ENCODE results near the gene INS. TPM values are rescaled to one million over a fixed set of nuclear protein-coding genes. Genes with fewer than 3 reads are reported as not detected.

The INS gene
- total and polyA plus RNA-seq, 7 donors: 0.65 to 2.8 TPM; not detected in 5

- Histone ChIP-seq H3K36me3 (ENCODE audit: insufficient read depth in 1 of 2, low read depth in 1 of 2) (no peaks in the 10 kb centered on the region), H3K4me1 (peaks cover 13% of the 10 kb centered on the region)
- no peak for ATAC-seq
These were observed 7.3 kb downstream of the INS start for GRCh38 chr11:2153581-2154194.

GRCh38 chr11:2151500-2152257 is 9.3 kb downstream of the INS start:
- Histone ChIP-seq H3K27ac (no peak overlapping the region), H3K27me3 (ENCODE audit: insufficient read depth in 3 of 3, low read length in 2 of 3) (peaks cover 0 to 17% (median 2%) of the 10 kb centered on the region in 3 donors), H3K36me3 (ENCODE audit: insufficient read depth in 1 of 2, low read depth in 1 of 2) (no peaks in the 10 kb centered on the region), H3K4me1 (peaks cover 13% of the 10 kb centered on the region), H3K9me3 (no peaks in the 10 kb centered on the region), H3K4me3 (no peak overlapping the region)
- WGBS, 3 donors: 1 to 3% (median 2%) methylated on average over 22 of the region's 22 CpGs
- intact Hi-C loops (cut with DNase I): loop anchor here (1.0 to 5.0 kb wide), 6 partner anchors 209 to 497 kb away; partner anchors contain the start of gene TNNI2 (in 1 of the 2)
- TF ChIP-seq CTCF (IDR thresholded peaks at IDR 0.05): peak; percentile 85
- peak; percentile 73 to 89 for DNase-seq
- peak; percentile 66 to 83 (median 76) for ATAC-seq

More at GRCh38 chr11:2153581-2154194, 7.3 kb downstream of the INS start:
- intact Hi-C loops (cut with DNase I): loop anchor here (2.0 to 5.0 kb wide), 5 partner anchors 211 to 499 kb away; partner anchors contain the start of gene TNNI2 (in 1 of the 2)
- Histone ChIP-seq H3K27ac (no peak overlapping the region), H3K27me3 (ENCODE audit: insufficient read depth in 3 of 3, low read length in 2 of 3) (peaks cover 0 to 10% (median under 1%) of the 10 kb centered on the region in 3 donors), H3K4me3 (no peak overlapping the region), H3K9me3 (no peaks in the 10 kb centered on the region)
- TF ChIP-seq CTCF (IDR thresholded peaks at IDR 0.05): no peak
- no peak for DNase-seq
- 72 to 80% (median 79%) methylated on average over 14 of the region's 14 CpGs for WGBS, 3 donors

- peak in 2 of 4 donors; percentile 37 to 53 for ATAC-seq
- H3K27me3 ChIP-seq (ENCODE audit: insufficient read depth in 3 of 3, low read length in 2 of 3): peaks cover 0 to 24% (median 7%) of the 10 kb centered on the region in 3 donors
- intact Hi-C loops (cut with DNase I): loop anchor here (5.0 kb wide), 5 partner anchors 58 to 458 kb away; partner anchors contain the start of gene TNNI2 (in 1 of the 2)
- no peak for DNase-seq
- peak; percentile 50 for TF ChIP-seq CTCF (IDR thresholded peaks at IDR 0.05)
- H3K36me3 ChIP-seq (ENCODE audit: insufficient read depth in 1 of 2, low read depth in 1 of 2): no peaks in the 10 kb centered on the region
- no peak overlapping the region for H3K4me3 ChIP-seq
- peaks cover 13% of the 10 kb centered on the region for H3K4me1 ChIP-seq
- H3K9me3 ChIP-seq: no peaks in the 10 kb centered on the region
- 14 to 17% (median 15%) methylated on average over 11 of the region's 11 CpGs for WGBS, 3 donors
- H3K27ac ChIP-seq: no peak overlapping the region
These were observed 10.9 kb downstream of the INS start for GRCh38 chr11:2149864-2150847.

GRCh38 chr11:2149460-2149859 is 11.5 kb downstream of the INS start:
- WGBS, 3 donors: 20 to 40% (median 24%) methylated on average over 8 of the region's 8 CpGs
- ATAC-seq (no peak), DNase-seq (no peak)
- no peak for TF ChIP-seq CTCF (IDR thresholded peaks at IDR 0.05)
- peaks cover 0 to 31% (median 9%) of the 10 kb centered on the region in 3 donors for H3K27me3 ChIP-seq (ENCODE audit: insufficient read depth in 3 of 3, low read length in 2 of 3)
- no peak overlapping the region for H3K27ac ChIP-seq
- H3K4me3 ChIP-seq: no peak overlapping the region
- intact Hi-C loops (cut with DNase I): loop anchor here in 1 of 2 donors (5.0 kb wide), 2 partner anchors 57 to 267 kb away; no protein-coding TSS in a partner anchor
- peaks cover 13% of the 10 kb centered on the region for H3K4me1 ChIP-seq
- H3K9me3 ChIP-seq: no peaks in the 10 kb centered on the region
- H3K36me3 ChIP-seq (ENCODE audit: insufficient read depth in 1 of 2, low read depth in 1 of 2): no peaks in the 10 kb centered on the region

All from psoas muscle (tissue), 8 donors.